Upper lobe of right lung (tissue), 1 donor: Measurements from ENCODE around the gene PSMA8. TPM values are rescaled to one million over a fixed set of nuclear protein-coding genes. Genes with fewer than 3 reads are reported as not detected.
A peak's percentile ranks its signal among the peaks of the same experiment; 100 is the strongest.

Experiments
- ATAC-seq: fragments of 200-7000 bp; cut with Tn5 transposase; one replicate; pipeline ENCODE4 v1.9.1; 2020; ENCODE audit warnings: mild to moderate bottlenecking, moderate library complexity
- DNase-seq: peaks from one replicate; pipeline ENCODE4 v3.0.0-alpha.2; 2020
- H3K27ac ChIP-seq: fragments of 200-600 bp; one replicate; pipeline ENCODE4 v1.8.0; 2022
- H3K27me3 ChIP-seq: fragments of 200-600 bp; one replicate; pipeline ENCODE4 v1.8.0; 2022; ENCODE audit warnings: mild to moderate bottlenecking
- H3K36me3 ChIP-seq: fragments of 200-600 bp; one replicate; pipeline ENCODE4 v1.8.0; 2022
- H3K4me1 ChIP-seq: fragments of 200-600 bp; one replicate; pipeline ENCODE4 v1.8.0; 2022
- H3K4me3 ChIP-seq: fragments of 200-600 bp; one replicate; pipeline ENCODE4 v1.8.0; 2022; ENCODE audit warnings: mild to moderate bottlenecking
- H3K9me3 ChIP-seq: fragments of 200-600 bp; one replicate; pipeline ENCODE4 v1.8.0; 2022
- intact Hi-C: fragments of 100-400 bp; cut with DNase I; formaldehyde crosslinking; loops from one replicate; pipeline ENCODE4 v1.11.0; 2022
- total RNA-seq: library from RNA; stranded (reverse); fragmentation: NEBNext Ultra II Directional; extraction: Animal tissue kit (Norgen Biotek cat#: 25700); gene quantifications from one replicate; pipeline ENCODE4 v1.2.1, GENCODE V29; 2021
- TF ChIP-seq, protein P1 (sequence below): fragments of 200-600 bp; IDR thresholded peaks from one replicate; pipeline ENCODE4 v1.8.0; 2022; ENCODE audit warnings: antibody characterized with exemption
- donor health status: DM: no; HTN: yes; CAD: no; lungs with severe emphysema.

PSMA8 gene
- total RNA-seq, 1 donor from 2014 or later = not detected

DNA sequence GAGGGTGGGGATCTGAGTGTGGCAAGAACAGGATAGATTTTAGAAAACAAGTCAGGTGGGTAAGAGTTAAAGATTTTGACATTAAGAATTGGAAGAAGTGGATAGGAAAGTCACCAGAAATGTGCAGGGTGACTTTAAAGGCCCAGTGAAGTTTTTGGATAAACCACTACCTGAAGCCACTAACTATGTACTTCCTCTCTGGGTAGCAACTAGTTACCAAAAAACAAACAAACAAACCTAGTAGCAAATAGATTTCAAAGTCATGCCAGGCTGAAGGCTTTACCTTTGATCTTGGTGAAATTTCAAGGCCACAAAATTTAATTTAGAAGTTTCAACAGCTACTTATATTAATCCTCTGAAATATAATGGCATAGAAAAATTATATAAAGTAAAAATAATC is 42.5 kb downstream of the PSMA8 start:
- Histone ChIP-seq H3K4me3 (no peak overlapping the region), H3K27ac (no peak overlapping the region), H3K4me1 (no peaks in the 10 kb centered on the region), H3K27me3 (no peaks in the 10 kb centered on the region), H3K9me3 (no peaks in the 10 kb centered on the region), H3K36me3 (no peaks in the 10 kb centered on the region)
- ATAC-seq (no peak), DNase-seq (no peak)
- intact Hi-C loops = no loop called here
- TF ChIP-seq, protein P1, sequence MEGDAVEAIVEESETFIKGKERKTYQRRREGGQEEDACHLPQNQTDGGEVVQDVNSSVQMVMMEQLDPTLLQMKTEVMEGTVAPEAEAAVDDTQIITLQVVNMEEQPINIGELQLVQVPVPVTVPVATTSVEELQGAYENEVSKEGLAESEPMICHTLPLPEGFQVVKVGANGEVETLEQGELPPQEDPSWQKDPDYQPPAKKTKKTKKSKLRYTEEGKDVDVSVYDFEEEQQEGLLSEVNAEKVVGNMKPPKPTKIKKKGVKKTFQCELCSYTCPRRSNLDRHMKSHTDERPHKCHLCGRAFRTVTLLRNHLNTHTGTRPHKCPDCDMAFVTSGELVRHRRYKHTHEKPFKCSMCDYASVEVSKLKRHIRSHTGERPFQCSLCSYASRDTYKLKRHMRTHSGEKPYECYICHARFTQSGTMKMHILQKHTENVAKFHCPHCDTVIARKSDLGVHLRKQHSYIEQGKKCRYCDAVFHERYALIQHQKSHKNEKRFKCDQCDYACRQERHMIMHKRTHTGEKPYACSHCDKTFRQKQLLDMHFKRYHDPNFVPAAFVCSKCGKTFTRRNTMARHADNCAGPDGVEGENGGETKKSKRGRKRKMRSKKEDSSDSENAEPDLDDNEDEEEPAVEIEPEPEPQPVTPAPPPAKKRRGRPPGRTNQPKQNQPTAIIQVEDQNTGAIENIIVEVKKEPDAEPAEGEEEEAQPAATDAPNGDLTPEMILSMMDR = no peak

DNA sequence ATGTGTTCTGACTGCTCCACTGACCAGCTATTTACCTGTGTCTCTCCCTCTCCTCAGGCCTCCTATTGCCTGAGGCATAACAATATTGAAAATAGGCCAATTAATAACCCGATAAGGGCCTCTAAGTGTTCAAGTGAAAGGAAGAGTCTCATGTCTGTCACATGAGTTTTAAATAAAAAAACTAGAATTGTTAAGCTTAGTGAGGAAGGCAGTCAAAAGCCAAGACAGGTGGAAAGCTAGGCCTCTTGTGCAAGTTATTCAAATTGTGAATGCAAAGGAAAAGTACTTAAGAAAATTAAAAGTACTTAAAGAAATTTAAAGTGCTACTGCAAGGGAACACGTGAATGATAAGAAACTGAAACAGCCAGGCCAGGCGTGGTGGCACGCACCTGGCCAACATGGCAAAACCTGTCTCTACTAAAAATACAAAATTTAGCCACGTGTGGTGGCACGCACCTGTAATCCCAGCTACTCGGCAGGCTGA is 47.7 kb downstream of the PSMA8 start:
- intact Hi-C loops = no loop called here
- Histone ChIP-seq H3K36me3 (no peaks in the 10 kb centered on the region), H3K4me3 (no peak overlapping the region), H3K4me1 (no peaks in the 10 kb centered on the region), H3K27me3 (no peaks in the 10 kb centered on the region), H3K9me3 (no peaks in the 10 kb centered on the region), H3K27ac (no peak overlapping the region)
- TF ChIP-seq, protein P1 = no peak
- ATAC-seq (peak; percentile 62), DNase-seq (no peak)

DNA sequence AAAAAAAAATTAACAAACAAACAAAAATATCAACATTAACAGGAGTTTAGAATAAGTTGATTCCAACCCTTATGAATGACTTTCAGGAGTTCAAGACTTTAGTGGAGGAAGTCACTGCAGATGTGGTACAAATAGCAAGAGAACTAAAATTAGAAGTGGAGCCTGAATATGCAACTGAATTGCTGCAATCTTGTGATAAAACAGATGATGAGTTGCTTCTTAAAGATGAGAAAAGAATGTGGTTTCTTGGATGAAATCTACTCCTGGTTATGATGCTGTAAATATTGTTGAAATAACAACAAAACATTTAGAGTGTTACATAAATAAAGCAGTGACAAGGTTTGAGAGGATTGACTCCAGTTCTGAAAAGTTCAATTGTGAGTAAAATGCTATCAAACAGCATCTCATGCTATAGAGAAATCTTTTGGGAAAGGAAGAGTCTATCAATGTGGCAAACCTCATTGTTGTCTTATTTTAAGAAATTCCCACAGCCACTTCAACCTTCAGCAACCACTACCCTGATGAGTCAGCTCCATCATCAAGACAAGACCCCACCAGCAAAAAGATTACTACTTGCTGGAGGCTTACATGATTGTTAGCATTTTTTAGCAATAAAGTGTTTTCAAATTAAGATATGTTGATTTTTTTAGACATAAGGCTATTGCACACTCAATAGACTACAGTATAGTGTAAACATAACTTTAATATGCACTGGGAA is 49.9 kb downstream of the PSMA8 start:
- ATAC-seq = no peak
- intact Hi-C loops = no loop called here
- Histone ChIP-seq H3K36me3 (no peaks in the 10 kb centered on the region), H3K27me3 (no peaks in the 10 kb centered on the region), H3K27ac (no peak overlapping the region), H3K4me1 (no peaks in the 10 kb centered on the region), H3K4me3 (no peak overlapping the region), H3K9me3 (no peaks in the 10 kb centered on the region)
- no peak for DNase-seq
- TF ChIP-seq, protein P1 = no peak

DNA sequence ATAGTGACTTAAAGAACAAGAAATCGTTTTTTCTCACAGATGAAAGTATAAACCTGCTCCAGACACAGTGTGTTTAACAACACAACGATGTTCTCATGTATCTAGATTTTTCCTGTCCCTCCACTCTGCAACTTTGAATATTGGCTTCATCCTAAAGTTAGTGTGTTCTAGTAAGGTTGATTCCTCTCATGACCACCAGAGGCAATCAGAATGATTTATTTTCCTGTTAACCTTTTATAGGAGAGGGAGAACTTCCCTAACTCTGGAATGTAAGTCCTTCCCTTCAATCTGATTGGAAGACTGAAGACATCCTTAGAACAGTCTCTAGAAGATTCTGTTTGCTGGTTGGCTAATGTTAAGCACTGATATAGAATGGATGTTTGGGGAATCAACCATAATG is 51.6 kb downstream of the PSMA8 start:
- no peaks in the 10 kb centered on the region for H3K36me3 ChIP-seq
- H3K4me3 ChIP-seq = no peak overlapping the region
- TF ChIP-seq, protein P1 = peak; percentile 14
- ATAC-seq (no peak), DNase-seq (no peak)
- no peaks in the 10 kb centered on the region for H3K27me3 ChIP-seq
- intact Hi-C loops = no loop called here
- no peaks in the 10 kb centered on the region for H3K4me1 ChIP-seq
- no peaks in the 10 kb centered on the region for H3K9me3 ChIP-seq
- no peak overlapping the region for H3K27ac ChIP-seq

DNA sequence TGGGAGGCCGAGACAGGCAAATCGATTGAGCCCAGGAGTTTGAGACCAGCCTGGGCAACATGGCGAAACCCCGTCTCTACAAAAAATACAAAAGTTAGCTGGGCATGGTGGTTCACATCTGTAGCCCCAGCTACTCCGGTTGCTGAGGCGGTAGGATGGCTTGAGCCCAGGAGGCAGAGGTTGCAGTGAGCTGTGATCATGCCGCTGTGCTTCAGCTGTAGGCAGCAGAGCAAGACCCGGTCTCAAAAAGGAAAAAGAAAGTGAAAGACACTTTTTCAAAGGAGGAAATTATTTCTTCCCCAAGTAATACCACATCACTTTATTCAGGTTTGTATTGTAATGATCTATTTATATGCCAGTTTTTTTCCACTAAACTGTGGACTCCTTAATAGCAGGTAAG is 56.8 kb downstream of the PSMA8 start:
- H3K4me1 ChIP-seq = no peaks in the 10 kb centered on the region
- no peaks in the 10 kb centered on the region for H3K9me3 ChIP-seq
- TF ChIP-seq, protein P1 = no peak
- DNase-seq = no peak
- intact Hi-C loops = no loop called here
- H3K36me3 ChIP-seq = no peaks in the 10 kb centered on the region
- no peak overlapping the region for H3K27ac ChIP-seq
- ATAC-seq = no peak
- H3K4me3 ChIP-seq = no peak overlapping the region
- H3K27me3 ChIP-seq = no peaks in the 10 kb centered on the region

DNA sequence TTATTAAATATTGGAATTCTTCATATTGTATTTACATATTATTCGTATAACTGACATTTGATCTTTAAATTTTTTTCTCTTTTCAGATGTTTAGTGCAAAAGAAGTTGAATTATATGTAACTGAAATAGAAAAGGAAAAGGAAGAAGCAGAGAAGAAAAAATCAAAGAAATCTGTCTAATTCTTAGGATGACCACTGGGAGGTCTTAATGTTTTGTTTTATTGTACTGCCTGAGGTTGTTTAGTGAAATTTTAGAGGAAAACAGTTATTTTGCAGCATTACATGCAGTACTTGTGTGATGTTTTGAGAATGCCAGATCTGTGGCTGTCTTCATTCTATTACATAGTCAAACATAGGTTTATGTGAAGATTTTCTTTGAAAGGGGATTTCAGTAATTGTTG is 58.6 kb downstream of the PSMA8 start:
- H3K27me3 ChIP-seq = no peaks in the 10 kb centered on the region
- no peak overlapping the region for H3K27ac ChIP-seq
- intact Hi-C loops = no loop called here
- no peaks in the 10 kb centered on the region for H3K9me3 ChIP-seq
- no peaks in the 10 kb centered on the region for H3K4me1 ChIP-seq
- H3K4me3 ChIP-seq = no peak overlapping the region
- TF ChIP-seq, protein P1 = no peak
- H3K36me3 ChIP-seq = no peaks in the 10 kb centered on the region
- ATAC-seq (no peak), DNase-seq (no peak)
